ENCODE measurements around the gene GPRC5B. TPM values are rescaled to one million over a fixed set of nuclear protein-coding genes. Genes with fewer than 3 reads are reported as not detected.

Gene GPRC5B
- total RNA-seq, 1 donor: under 0.01 TPM

DNA sequence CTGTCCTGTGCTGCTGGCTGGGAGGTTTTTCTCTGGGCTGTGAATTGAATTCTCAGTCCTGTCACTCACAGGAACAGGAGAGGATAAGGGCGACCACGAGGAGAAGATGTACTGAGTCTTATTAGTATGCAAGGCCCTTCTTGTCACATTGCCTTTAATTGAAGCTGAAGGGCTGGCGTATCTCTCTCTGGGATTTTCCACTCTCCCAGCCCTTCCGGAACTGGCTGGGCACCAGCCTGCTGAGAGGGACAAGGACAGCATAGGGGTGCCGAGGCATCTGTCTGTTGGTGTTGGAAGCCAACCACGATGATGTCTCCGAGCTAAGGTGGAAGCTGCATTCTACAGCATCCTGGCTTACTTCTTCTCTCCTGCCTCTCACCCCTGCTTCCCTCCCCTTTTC is 33.2 kb downstream of the GPRC5B start:
- no peak for DNase-seq (ENCODE audit: low read depth in 2 of 3, low spot score in 2 of 3)

GRCh38 chr16:19850131-19850817 is 34.4 kb downstream of the GPRC5B start:
- DNase-seq (ENCODE audit: low read depth in 2 of 3, low spot score in 2 of 3): no peak

GRCh38 chr16:19848756-19849155 is 35.9 kb downstream of the GPRC5B start:
- DNase-seq (ENCODE audit: low read depth in 2 of 3, low spot score in 2 of 3): no peak

DNA sequence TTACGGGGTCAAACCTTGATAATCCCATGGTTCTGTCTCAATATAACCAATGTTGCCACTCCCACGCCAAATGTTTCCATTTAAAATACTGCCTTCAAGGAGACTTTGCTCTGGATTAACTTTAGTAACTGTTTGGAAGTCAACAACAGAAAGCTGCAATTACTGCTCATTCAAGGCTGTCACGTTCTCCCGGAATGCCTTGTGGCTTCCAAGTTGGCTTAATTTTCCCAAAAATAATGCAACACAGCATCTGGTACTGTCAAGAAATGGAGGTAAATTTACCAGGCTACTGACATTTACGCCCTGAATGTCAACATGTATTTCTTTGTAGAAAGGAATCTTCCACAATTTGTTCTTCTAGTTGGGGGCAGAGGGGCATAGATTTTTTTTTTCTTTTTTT is 38.2 kb downstream of the GPRC5B start:
- DNase-seq (ENCODE audit: low read depth in 2 of 3, low spot score in 2 of 3): no peak

DNA sequence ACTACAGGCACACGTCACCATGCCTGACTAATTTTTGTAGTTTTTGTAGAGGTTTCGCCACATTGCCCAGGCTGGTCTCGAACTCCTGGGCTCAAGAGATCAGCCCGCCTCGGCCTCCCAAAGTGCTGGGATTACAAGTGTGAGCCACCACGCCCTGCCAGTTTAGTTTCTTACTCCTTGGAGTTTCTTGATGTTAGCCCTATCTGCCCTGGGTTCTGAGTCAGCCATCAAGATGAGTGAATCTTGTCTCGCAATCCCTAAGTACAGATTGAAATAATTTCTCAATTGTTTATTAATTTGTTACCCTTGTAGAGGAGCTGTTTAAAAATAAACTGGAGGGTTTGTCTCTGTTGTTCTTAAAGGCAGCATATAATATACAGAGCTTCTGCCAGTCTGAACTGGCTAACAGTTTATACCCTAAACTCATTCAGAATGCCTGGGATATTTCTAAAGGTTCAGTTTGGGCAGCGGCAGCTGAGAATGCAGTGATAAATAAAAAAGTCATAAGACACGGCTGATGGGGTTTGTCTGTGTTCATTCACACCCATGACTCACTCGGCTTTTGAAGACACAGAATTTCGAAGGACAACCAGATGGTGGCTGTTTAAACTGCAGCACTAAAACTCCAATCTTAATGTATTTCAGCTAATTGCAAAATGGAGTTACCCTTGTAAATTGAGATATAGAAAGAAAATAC is 39.6 kb downstream of the GPRC5B start:
- DNase-seq (ENCODE audit: low read depth in 2 of 3, low spot score in 2 of 3): no peak

DNA sequence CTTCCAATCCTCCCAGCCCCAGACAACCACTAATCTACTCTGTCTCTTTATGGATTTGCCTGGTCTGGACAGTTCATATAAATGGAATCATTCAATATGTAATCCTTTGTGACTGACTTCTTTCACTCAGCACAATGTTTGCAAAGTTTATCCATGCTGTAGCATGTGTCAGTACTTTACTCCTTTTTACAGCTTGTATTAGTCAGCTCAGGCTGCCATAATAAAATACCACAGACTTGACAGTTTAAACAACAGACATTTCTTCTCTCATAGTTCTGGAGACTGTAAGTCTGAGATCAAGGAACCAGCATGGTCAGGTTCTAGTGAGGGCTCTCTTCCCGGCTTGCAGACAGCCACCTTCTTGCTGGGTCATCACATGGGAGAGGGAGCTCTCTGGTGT is 41.3 kb downstream of the GPRC5B start:
- no peak for DNase-seq (ENCODE audit: low read depth in 2 of 3, low spot score in 2 of 3)

GRCh38 chr16:19842426-19843157 is 42.1 kb downstream of the GPRC5B start:
- DNase-seq (ENCODE audit: low read depth in 2 of 3, low spot score in 2 of 3): no peak

GRCh38 chr16:19841184-19841583 is 43.5 kb downstream of the GPRC5B start:
- DNase-seq (ENCODE audit: low read depth in 2 of 3, low spot score in 2 of 3): no peak

DNA sequence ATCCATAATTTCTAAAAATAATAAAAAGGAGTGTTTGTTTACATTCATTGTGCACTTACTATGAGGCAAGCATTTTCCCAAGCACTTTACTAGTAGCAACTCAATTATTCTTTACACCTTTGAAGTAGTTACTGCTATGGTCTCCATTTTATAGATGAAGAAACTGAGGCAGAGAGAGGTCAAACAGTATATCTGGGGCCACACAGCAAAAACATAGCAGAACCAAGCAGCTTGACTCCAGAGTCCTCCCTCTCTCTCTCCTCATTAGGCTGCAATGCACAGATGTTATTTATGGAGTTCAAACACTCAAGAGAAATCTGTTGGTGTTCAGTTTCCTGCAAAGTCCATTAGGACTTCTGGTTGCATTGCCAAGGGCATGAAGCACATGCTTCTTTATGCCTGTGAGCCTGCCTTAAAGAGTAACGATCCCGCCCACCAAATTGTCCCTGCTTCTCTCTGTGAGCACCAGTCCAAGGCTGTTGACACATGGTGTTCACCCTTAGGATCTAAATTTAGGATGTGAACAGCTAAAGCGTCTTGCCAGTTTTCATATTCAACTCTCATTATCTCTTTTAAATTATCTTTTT is 44.0 kb downstream of the GPRC5B start:
- no peak for DNase-seq (ENCODE audit: low read depth in 2 of 3, low spot score in 2 of 3)

- no peak for DNase-seq (ENCODE audit: low read depth in 2 of 3, low spot score in 2 of 3)
These were observed 46.5 kb downstream of the GPRC5B start for GRCh38 chr16:19837984-19838707.

- DNase-seq (ENCODE audit: low read depth in 2 of 3, low spot score in 2 of 3): no peak
These were observed 47.2 kb downstream of the GPRC5B start for GRCh38 chr16:19837331-19837980.

GRCh38 chr16:19835968-19836421 is 48.7 kb downstream of the GPRC5B start:
- DNase-seq (ENCODE audit: low read depth in 2 of 3, low spot score in 2 of 3): peak in 2 of 3 donors; percentile 8 to 59

GRCh38 chr16:19835196-19835595 is 49.5 kb downstream of the GPRC5B start:
- DNase-seq (ENCODE audit: low read depth in 2 of 3, low spot score in 2 of 3): no peak

- no peak for DNase-seq (ENCODE audit: low read depth in 2 of 3, low spot score in 2 of 3)
These were observed 51.1 kb downstream of the GPRC5B start for GRCh38 chr16:19833581-19833980.

- no peak for DNase-seq (ENCODE audit: low read depth in 2 of 3, low spot score in 2 of 3)
These were observed 51.5 kb downstream of the GPRC5B start for GRCh38 chr16:19833176-19833575.

DNA sequence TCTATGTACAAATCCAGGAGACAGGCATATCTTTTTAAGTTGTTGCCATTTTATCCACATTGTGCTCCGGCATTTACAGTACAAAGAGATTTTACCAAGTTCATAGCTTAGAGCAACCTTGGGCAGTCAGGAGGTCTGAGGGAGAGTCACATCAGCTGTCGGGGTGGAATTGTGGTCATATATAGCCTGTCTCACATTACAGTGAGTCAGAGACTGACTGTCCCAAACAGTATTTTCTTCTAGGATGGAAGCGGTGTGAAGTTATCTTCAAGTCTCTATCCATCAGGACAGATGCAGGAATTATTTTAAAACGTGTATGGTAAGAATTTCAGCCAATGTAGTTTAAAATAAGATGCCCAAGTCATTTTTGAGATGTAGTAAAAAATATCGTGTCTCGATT is 53.0 kb downstream of the GPRC5B start:
- DNase-seq (ENCODE audit: low read depth in 2 of 3, low spot score in 2 of 3): no peak

DNA sequence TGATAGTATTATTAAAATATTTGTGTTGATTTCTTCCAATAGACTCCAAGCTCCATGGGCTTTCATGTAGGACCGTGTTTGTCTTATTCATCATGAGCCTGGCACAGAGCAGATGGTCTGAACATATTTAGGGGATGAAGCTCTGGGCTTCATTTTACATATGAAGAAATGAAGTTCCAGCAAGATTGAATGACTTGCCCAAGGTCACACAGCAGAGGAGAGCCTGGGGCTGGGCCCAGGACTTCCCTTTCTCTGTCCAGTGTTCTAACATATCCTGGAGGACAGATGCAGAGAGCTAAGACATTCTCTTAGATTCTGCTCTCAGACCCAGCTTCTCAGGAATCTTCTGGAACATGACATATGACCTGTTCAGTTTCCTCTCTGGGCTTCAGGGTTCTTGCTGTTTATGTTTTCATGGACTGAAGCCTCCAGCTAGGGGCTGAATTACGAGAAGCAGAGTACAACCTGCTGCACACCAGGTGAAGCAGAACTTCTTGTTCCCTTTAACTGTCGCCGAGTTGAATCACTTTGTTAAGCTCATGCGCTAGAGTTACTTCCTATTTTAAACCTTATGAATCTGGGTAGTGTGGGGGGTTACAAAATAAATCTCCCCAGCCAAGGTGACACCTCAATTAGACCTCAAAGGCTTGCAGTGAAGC is 53.6 kb downstream of the GPRC5B start:
- DNase-seq (ENCODE audit: low read depth in 2 of 3, low spot score in 2 of 3): peak in 2 of 3 donors; percentile 18 to 50

GRCh38 chr16:19829844-19830692 is 54.6 kb downstream of the GPRC5B start:
- DNase-seq (ENCODE audit: low read depth in 2 of 3, low spot score in 2 of 3): no peak

GRCh38 chr16:19824216-19824615 is 60.4 kb downstream of the GPRC5B start:
- no peak for DNase-seq (ENCODE audit: low read depth in 2 of 3, low spot score in 2 of 3)
